HG03280 (cell line): ENCODE measurements around the gene RBKS.
"Not testable (repeated sequence)": the region's sequence is repeated elsewhere in the genome, so short reads cannot be mapped to it uniquely, and the experiment has no call there.

ENCODE experiments used
- ATAC-seq: cut with Tn5 transposase; IDR thresholded peaks from one replicate; pipeline ENCODE4 v1.9.1; 2021; ENCODE audit warnings: mild to moderate bottlenecking, moderate library complexity; ENCODE audit not compliant: unreplicated experiment

RBKS gene

DNA sequence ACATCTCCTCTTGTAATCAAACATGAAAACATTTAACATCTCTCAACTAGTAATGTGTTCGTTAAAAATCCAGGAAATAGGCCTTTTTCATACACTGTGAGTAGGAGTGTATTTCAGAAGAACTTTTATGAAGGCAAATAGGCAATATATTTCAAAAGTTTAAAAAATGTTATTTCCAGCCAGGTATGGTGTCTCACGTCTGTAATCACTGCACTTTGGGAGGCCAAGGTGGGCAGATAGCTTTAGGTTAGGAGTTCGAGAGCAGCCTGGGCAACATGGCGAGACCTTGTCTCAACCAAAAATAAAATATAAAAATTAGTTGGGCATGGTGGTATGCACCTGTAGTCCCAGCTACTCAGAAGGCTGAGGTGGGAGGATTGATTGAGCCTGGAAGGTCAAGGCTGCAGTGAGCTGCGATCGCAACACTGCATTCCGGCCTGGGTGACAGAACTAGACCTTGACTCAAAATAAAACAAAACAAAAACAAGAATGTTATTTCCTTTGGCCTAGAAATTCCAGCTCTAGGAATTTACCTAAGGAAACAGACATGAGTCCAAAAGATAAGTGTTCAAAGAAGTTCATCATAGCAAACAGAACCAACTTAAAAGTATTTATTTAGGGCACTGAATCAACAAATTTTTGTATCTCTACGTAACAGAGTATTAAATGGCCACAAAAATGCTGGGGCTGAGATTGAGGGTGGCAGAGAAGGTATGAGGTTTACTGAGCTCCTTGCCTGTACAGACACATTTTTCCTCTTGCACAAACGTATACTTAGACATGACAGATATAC lies 14.9 kb downstream of the RBKS start:
- ATAC-seq: no peak

DNA sequence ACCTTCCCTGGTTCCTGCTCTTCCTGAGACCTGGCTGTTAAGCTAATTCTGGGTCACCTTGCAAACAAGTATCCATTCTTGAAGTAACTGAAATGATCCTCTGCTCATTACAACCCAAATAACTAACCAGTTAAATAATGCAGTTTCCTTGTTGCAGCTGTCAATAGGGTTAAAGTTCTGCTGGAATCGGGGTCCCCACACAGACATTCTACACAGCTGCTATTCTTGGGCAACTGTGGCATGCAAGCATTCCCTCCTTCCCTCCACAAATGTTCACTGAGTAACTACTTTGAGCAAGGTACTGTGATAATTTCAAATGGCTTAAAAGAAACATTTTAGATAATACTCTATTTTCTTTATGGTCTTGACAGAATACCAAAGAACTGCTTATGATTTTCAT lies 17.1 kb downstream of the RBKS start:
- ATAC-seq: no peak

DNA sequence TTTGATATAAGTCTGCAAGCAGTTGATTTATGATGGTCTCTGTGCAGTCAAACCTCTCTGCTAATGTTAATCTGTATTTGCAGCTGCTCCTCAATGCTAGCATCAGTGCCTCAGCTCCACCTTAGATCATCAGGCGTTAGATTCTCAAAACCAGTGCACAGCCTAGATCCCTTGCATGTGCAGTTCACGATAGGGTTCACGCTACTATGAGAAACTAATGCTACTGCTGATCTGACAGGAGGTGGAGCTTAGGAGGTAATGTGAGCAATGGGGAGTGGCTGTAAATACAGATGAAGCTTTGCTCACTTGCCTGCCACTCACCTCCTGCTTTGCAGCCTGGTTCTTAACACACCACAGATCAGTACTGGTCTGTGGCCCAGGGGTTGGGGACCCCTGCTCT lies 18.4 kb downstream of the RBKS start:
- ATAC-seq: no peak

DNA sequence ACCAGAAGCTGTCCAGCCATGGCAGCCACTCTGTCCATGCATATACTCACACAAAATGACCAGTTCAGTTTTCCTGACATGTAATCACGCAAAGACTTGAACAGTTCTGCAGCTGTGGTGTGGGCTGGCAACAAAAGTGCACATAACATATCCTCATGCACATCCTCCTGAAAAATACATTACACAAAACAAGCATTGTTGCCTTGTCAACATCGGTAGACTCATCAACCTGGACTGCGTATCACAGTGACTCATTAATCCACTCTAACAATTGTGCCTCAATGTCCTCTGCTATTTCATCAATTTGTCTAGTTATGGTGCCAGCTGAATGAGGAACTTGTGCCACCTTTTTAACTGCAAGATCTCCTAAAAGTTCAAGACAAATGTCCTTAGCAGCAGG lies 19.5 kb downstream of the RBKS start:
- ATAC-seq: no peak

DNA sequence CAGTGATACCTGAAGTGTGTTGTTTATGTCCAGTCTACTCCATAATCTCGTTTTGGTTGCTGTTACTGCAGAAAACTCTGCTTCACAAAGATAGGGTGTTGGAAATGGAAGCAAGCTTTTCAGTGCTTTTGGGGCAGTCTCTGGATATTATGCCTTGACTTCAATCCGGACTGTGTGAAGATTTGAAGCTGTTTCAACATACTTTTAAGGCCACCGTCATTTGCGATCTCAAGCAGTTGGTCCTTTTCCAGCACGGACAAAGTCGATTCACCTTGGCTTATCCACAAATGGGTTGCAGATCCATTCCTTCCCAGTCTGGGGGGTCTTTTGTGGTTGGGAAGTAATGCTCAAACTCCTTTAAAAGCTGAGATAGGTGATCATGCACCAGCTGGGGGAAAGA lies 20.4 kb downstream of the RBKS start:
- ATAC-seq: no peak

DNA sequence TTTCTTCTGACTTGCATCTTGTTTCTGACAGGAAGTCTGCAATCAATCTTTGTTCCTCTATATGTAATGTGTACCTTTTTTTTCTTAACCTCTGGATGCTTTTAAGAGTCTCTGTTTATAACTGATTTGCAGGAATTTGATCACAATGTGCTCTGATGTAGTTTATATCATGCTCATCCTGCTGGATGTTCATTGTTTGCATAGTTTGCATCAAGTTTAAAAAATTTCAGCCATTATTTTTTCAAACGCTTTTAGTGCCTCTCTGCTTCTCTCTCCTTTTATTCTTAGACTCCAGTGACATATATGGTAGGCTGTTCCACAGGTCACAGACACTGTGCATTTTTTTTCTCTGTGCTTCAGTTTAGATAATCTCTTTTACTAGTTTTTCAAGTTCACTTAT lies 23.9 kb downstream of the RBKS start:
- ATAC-seq: no peak

DNA sequence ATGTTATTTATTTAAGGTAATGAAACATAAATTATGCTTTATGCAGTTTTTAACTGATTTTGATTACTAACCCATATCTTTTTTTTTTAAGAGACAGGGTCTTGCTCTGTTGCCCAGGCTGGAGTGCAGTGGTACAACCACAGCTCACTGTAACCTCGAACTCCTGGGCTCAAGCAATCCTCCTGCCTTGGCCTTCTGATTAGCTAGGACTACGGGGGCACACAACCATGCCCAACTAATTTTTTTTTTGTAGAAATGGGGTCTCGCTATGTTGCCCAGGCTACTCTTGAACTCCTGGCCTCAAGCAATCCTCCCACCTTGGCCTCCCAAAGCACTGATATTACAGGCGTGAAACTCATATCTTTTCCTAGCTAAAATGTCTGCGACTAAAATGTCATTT lies 26.2 kb downstream of the RBKS start:
- ATAC-seq: not testable (repeated sequence)

DNA sequence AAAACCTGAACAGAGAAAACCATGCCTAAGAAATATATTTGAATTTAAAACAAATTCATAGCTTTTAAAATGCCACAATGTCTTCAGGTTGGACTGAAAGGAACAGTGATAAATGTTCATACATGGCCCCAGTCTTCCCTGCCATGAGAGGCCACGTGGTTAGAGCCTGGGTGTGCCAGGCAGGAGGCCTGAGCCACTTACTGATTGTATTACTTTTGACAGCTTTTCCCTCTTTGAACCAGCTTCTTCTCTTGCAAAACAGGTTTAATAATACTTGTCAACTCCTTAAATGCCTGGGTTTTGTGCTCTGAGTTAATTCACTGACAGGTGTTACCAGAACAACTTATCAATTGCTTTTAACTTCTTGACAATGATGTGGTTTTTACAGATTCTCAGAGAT lies 27.0 kb downstream of the RBKS start:
- no peak for ATAC-seq

DNA sequence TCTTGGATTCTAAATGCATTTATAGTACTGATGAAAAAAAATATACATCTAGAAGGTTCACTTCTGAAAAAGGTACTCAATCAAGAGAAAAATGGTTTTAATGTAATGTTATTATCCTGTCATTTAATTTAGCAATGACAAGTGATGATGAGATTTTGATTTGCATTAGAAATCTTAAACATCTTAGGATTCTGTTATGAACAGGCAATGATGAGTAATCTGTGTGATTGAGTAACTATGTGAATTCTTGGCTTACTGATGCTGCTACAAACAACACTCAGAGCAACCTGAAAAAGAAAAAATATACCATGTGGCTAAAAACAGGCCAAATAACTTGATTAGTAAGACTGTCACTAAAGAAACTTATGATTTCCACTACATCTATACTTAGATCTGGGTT lies 30.1 kb downstream of the RBKS start:
- ATAC-seq: no peak

DNA sequence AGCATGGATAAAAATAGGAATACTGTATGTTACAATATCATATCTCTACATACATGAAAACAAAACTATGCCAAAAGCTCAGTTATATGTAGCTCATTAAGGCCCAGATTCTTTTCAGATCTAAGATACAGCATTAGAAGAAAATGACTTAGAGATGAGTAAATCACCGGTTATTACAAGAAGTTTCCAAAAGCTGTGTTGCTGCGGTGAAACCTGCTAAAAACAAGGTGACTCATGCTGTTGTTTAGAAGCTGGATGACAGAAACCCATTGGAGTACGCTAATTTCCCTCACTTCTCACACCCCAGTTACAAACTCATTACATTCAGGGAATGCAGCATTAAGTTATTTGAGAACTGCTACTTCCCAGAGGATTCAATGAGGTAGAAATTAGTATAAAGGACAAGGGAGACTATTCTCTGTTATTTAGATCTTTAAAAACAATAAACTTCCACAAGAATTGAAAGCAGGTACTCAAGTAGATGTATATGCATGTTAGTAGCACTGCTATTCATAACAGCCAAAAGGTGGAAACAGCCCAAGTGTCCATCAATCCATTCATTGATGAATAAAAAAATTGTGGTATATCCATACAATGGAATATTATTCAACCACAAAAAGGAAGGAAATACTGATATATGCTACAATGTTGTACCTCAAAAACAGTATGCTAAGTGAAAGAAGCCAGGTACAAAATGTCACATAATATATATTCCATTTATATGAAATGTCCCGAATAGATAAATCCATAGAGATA lies 32.6 kb downstream of the RBKS start:
- no peak for ATAC-seq

DNA sequence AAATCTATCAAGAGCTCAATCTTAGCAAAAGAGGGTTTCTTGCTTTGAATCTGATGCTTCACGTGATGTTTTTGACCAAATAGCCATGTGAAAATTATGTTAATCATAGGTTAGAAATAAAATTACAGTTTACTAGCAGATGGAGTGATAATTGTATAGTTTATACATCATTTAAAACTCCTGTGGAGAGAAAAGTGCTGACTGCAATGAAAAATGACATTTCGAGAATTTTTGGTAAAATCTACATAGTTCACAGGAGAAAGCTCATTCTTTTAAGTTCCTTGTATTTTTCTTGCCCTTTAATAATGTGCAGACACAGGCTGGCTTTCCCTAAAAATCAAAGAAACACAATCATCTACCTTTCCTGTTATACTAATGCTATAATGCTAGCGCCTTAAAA lies 33.2 kb downstream of the RBKS start:
- no peak for ATAC-seq

DNA sequence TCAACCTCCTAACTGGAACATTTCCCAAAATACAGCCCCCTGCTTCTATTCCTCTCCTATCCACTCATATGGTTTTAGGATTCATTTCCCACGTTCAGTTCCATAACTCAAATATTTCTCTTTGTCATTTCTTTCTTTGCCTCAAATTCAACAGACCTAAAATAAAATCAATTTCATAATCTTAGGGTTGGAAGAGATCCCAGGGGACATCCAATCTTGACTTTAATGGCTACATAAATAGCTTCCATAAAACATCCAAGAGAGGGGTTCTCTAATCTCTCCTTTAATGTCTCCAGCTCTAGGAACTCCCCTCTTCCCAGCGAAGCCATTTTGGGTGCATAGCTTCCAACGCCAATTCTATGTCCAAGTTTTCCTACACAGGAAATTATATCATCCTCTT lies 33.8 kb downstream of the RBKS start:
- no peak for ATAC-seq

DNA sequence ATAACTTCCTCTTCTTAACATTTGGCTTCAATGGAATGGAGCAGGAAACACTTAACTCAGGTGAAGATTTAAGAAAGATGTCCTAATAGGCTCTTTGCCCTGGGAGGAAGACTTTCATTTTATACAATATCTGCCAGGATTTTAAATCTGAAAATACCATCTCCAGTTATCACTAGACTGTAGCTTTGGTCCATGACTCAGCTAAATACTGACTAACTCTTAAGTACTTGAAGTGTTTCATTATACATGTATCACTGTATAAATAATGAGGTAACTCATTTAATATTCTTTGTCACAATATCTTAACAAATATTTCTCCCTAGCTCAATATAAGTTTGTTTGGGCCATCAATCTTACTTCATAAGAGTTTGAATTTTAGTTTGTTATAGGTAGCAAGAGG lies 34.7 kb downstream of the RBKS start:
- no peak for ATAC-seq

DNA sequence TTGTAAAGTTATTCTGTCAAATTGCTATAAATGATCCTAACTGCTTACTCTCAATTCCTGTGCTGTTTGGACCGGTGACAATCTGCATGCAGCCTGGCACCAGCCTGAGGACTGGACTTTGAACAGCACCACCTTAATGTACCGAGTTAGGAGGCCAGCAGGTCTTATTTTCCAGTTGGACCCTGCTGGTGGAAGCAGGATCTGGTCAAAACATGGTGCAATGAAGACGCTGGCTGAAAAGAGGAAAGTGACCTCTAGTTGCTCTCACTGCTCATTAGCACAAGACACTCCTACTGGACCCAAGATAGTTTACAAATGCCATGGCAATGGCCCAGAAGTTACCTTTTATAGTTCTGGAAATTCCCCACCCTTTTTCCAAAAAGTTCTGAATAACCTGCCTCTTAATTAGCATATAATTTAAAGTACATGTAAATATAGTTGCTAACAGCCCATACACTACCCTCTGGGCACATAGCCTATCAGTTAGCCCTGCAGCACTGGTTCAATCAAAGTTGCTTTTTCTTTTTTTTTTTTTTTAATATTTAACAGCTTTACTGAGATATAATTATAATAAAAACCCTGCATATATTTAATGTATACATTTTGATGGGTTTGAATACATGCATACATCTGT lies 35.8 kb downstream of the RBKS start:
- ATAC-seq: no peak

DNA sequence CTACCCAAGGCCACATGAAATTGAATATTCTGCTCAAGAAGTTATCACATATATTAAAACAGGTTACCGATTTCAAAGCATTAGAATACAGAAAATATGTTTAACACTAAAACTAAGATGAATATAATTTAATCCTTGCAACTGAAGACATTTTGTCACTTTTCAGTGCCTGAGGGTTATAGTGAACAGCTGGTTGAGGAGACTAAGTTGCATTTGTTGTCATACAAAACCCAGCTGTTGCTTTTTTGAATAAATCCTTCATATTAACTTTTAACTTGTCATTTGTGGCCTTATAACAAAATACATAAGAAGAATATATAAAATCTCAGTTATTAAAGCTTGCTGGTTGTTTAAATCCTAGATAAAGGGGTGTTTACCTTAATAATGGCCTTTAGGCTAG lies 37.5 kb downstream of the RBKS start:
- no peak for ATAC-seq

DNA sequence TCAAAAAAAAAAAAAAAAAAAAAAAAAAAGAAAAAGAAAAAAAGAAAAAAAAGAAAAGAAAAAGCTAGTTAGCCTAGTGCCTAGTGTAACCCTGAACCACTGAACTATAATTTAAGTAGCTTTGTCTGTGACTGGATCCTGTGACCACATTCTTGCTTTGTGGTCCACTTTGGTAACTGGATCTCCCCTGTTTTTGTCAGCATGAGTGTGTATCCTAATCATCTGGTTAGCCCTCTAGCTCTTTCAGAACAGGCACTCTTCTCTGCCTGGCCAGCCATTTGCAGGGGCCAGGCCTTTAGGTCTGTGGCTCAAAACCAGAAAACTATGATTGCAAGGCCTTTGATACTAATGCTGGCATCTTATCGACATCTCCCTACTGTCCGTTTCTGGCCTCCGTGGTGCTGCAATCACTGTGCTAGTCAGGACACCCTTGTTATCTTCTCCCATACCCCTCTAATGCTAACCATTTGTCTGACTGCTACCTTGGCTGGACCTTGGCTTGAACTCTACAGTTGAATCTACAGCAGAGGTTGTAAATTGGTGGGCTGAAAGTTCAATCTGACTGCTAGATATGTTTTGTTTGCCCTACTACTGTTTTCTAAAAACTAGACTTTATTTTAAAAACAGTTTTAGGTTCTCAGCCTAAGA lies 40.5 kb downstream of the RBKS start:
- no peak for ATAC-seq

DNA sequence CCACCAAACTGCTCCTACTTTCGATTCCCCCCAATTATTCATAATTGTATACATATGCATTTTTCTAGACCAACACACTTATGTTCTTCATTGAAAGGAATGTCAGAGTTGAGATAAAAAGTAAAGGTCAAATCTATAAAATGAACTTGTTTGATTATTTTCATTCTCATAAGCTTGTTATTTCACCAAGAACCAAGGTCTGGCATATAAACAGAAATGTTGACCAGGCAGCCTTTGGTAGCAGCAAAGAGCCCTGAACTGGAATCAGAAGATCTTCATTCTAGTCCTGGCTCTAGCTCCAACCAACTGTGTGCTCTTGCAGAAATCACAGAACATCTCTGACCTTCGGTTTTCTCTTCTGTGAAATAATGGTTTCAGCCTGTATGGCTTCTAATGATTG lies 42.9 kb downstream of the RBKS start:
- no peak for ATAC-seq

DNA sequence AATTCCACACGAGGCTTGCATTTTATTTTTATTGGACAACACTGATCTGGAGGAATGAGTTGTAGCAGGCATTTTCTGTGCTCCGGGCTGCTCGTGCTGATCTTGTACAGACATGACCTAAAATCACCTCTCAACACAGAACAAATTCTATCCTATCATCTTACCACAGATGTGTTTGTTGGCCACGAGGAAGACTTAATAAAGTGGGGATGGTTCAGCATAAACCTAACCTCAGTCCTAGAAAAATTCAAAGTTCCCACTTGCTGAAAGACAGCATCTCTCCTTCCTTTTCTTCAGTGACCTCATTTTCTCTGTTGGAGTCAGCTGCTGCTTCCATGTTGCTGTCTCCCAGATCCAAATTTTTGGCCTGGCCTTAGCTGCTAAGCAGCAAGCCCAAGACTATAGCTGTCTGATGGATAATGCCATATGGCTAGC lies 45.3 kb downstream of the RBKS start:
- no peak for ATAC-seq

DNA sequence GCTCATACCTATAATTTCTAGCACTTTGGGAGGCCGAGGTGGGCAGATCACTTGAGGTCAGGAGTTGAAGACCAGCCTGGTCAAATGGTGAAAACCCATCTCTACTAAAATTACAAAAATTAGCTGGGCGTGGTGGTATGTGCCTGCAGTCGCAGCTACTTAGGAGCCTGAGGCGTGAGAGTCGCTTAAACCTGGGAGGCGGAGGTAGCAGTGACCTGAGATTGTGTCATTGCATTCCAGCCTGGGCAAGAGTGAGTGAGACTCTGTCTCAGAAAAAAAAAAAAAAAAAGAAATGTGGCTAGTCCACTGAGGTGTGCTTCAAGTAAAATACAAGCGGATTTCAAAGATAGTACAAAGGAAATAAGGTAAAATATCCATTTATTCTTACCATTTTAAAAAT lies 46.2 kb downstream of the RBKS start:
- no peak for ATAC-seq

DNA sequence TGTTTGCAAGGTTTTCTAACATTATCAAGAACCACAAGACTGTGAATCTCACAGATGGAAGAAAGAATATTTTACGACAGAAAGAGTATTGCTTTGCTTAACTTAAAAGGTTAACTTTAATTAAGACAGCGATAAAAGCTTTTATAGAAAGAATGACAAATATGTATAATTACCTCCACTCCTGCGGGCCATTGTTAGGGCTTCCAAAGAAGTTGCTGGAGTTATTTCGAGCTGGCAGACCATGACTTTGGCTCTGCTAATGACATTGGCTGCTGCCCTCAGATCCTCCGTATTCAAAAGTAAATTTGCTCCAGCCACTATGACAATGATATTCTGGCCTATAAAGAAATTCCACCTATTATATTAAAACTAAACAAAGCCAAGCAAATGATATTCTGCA lies 47.3 kb downstream of the RBKS start:
- ATAC-seq: no peak

DNA sequence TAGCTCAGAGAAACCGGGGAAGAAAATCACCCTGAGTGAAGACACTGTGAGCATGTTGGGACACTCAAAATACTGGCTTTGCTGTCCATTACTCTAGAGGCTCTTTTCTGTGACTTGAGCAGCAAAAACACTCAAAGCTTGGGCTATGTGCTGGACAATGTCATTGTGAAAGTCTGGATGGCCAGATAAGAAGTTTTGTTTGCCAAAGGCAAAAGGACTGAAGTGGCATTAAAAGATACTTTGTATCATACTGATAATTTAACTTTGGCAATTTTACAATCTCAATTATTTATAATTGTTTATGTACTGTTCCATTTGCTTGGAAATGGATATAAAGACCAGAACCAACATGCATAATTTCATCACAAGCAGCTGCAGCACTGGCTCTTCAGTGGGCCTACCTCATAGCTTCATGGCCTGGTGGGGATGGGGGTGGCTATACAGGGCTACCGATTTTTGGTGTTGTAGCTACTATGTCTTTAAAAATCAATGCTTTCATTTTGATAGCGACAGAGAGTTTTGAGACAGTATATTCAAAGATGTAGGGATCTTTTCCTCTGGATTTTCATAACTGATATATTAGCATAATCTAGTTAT lies 51.1 kb downstream of the RBKS start:
- ATAC-seq: no peak
